ENCODE results near the gene MINK1.

GRCh38 chr17:4802228-4802627 is 30.9 kb upstream of the MINK1 start, which contains the start of gene C17orf114:
- TF ChIP-seq, protein P1, sequence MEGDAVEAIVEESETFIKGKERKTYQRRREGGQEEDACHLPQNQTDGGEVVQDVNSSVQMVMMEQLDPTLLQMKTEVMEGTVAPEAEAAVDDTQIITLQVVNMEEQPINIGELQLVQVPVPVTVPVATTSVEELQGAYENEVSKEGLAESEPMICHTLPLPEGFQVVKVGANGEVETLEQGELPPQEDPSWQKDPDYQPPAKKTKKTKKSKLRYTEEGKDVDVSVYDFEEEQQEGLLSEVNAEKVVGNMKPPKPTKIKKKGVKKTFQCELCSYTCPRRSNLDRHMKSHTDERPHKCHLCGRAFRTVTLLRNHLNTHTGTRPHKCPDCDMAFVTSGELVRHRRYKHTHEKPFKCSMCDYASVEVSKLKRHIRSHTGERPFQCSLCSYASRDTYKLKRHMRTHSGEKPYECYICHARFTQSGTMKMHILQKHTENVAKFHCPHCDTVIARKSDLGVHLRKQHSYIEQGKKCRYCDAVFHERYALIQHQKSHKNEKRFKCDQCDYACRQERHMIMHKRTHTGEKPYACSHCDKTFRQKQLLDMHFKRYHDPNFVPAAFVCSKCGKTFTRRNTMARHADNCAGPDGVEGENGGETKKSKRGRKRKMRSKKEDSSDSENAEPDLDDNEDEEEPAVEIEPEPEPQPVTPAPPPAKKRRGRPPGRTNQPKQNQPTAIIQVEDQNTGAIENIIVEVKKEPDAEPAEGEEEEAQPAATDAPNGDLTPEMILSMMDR (IDR thresholded peaks at IDR 0.05): no peak
- no peak for TF ChIP-seq POLR2A (IDR thresholded peaks at IDR 0.05)
